ENCODE data around the gene SBF2.

- TF ChIP-seq POLR2A (IDR thresholded peaks at IDR 0.05; ENCODE audit: low read depth, low read length) = no peak
- TF ChIP-seq POLR2AphosphoS5 (IDR thresholded peaks at IDR 0.05; ENCODE audit: low read depth, low read length) = no peak
- no peak for TF ChIP-seq TAF1 (IDR thresholded peaks at IDR 0.05; ENCODE audit: borderline replicate concordance, low read depth, low read length)
These were observed 554.7 kb downstream of the SBF2 start for GRCh38 chr11:9739123-9739900.

Measured in GM12892 (cell line).